NB4 (cell line): Measurements from ENCODE around the gene FNDC11.

Source experiments
- MYC ChIP-seq: IDR thresholded peaks from 2 replicates; pipeline ENCODE4 v1.6.1; 2011; ENCODE audit warnings: low read depth, low read length
- POLR2A ChIP-seq: IDR thresholded peaks from 2 replicates; pipeline ENCODE4 v1.6.1; 2011; ENCODE audit warnings: mild to moderate bottlenecking; ENCODE audit not compliant: insufficient read length; ENCODE audit errors: extremely low read depth
- TF ChIP-seq, protein P1 (sequence below): IDR thresholded peaks from one replicate; pipeline ENCODE4 v1.5.1; 2012; ENCODE audit warnings: low read depth, low read length

DNA sequence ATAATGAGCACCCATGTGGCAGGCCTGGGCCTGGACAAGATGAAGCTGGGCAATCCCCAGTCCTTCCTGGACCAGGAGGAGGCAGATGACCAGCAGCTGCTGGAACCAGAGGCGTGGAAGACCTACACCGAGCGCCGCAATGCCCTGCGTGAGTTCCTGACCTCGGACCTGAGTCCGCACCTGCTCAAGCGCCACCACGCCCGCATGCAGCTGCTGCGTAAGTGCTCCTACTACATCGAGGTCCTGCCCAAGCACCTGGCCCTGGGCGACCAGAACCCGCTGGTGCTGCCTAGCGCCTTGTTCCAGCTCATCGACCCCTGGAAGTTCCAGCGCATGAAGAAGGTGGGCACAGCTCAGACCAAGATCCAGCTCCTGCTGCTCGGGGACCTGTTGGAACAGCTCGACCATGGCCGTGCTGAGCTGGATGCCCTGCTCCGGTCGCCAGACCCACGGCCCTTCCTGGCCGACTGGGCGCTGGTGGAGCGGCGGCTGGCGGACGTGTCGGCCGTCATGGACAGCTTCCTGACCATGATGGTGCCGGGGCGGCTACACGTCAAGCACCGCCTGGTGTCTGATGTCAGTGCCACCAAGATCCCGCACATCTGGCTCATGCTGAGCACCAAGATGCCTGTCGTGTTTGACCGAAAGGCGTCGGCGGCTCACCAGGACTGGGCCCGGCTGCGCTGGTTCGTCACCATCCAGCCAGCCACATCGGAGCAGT lies 1.9 kb downstream of the FNDC11 start:
- TF ChIP-seq POLR2A (no peak), MYC (no peak)
- TF ChIP-seq, protein P1, sequence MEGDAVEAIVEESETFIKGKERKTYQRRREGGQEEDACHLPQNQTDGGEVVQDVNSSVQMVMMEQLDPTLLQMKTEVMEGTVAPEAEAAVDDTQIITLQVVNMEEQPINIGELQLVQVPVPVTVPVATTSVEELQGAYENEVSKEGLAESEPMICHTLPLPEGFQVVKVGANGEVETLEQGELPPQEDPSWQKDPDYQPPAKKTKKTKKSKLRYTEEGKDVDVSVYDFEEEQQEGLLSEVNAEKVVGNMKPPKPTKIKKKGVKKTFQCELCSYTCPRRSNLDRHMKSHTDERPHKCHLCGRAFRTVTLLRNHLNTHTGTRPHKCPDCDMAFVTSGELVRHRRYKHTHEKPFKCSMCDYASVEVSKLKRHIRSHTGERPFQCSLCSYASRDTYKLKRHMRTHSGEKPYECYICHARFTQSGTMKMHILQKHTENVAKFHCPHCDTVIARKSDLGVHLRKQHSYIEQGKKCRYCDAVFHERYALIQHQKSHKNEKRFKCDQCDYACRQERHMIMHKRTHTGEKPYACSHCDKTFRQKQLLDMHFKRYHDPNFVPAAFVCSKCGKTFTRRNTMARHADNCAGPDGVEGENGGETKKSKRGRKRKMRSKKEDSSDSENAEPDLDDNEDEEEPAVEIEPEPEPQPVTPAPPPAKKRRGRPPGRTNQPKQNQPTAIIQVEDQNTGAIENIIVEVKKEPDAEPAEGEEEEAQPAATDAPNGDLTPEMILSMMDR, result no peak
